Gastrocnemius medialis (tissue), 4 donors: ENCODE measurements around the gene STRN4.

Source experiments
- POLR2A ChIP-seq, 2 donors: fragments of 450-650 bp; IDR thresholded peaks; one replicate each; pipeline ENCODE4 v1.6.1; 2017; ENCODE audit warnings: antibody characterized with exemption in 2 of 2, mild to moderate bottlenecking in 2 of 2, moderate library complexity in 2 of 2
- TF ChIP-seq, protein P1 (sequence below), 5 experiments: fragments of 450-650 bp in 3 of 5; fragments of 200-600 bp in 2 of 5; sonication (generic) in 2 of 5; IDR thresholded peaks in 4 of 5; conservative IDR thresholded peaks in 1 of 5; 1 replicate in 4 of 5; 2 replicates in 1 of 5; pipeline ENCODE4 v1.5.1; 2016 to 2019; ENCODE audit warnings: antibody characterized with exemption in 5 of 5, mild to moderate bottlenecking in 3 of 5, moderate library complexity in 3 of 5

- TF ChIP-seq, protein P1, sequence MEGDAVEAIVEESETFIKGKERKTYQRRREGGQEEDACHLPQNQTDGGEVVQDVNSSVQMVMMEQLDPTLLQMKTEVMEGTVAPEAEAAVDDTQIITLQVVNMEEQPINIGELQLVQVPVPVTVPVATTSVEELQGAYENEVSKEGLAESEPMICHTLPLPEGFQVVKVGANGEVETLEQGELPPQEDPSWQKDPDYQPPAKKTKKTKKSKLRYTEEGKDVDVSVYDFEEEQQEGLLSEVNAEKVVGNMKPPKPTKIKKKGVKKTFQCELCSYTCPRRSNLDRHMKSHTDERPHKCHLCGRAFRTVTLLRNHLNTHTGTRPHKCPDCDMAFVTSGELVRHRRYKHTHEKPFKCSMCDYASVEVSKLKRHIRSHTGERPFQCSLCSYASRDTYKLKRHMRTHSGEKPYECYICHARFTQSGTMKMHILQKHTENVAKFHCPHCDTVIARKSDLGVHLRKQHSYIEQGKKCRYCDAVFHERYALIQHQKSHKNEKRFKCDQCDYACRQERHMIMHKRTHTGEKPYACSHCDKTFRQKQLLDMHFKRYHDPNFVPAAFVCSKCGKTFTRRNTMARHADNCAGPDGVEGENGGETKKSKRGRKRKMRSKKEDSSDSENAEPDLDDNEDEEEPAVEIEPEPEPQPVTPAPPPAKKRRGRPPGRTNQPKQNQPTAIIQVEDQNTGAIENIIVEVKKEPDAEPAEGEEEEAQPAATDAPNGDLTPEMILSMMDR (IDR thresholded peaks at IDR 0.05 in 4 of 5, conservative IDR thresholded peaks at IDR 0.05 in 1 of 5), result no peak
- TF ChIP-seq POLR2A (IDR thresholded peaks at IDR 0.05), result no peak
Observed at GRCh38 chr19:46788968-46789338, 42.7 kb upstream of the STRN4 start.
